Tibial artery (tissue), 4 donors: ENCODE results near the gene ATP10B.
"Not testable (repeated sequence)": the region's sequence is repeated elsewhere in the genome, so short reads cannot be mapped to it uniquely, and the experiment has no call there.

Experiments
- DNase-seq, 2 donors: peaks; one replicate each; pipeline ENCODE4 v3.0.0-alpha.2; 2019
- H3K27ac ChIP-seq, 2 donors: fragments of 200-600 bp; sonication (generic) in 1 of 2; 1 replicate in 1 of 2; 2 replicates in 1 of 2; pipeline ENCODE4 v1.5.1; 2018 to 2019; ENCODE audit warnings: mild to moderate bottlenecking in 1 of 2
- H3K27me3 ChIP-seq, 2 donors: fragments of 200-600 bp; sonication (generic) in 1 of 2; one replicate each; pipeline versions ENCODE4 v1.5.1 to v1.6.0; 2016 to 2019
- H3K36me3 ChIP-seq, 3 donors: fragments of 200-600 bp; sonication (generic) in 2 of 3; one replicate each; pipeline ENCODE4 v1.5.1; 2016 to 2019; ENCODE audit warnings: mild to moderate bottlenecking in 2 of 3
- H3K4me1 ChIP-seq, 4 donors: fragments of 200-600 bp; sonication (generic) in 2 of 4; 1 replicate in 3 of 4; 2 replicates in 1 of 4; pipeline ENCODE4 v1.5.1; 2016 to 2019
- H3K4me3 ChIP-seq, 2 donors: fragments of 200-600 bp; sonication (generic) in 1 of 2; 1 replicate in 1 of 2; 2 replicates in 1 of 2; pipeline ENCODE4 v1.5.1; 2018 to 2019; ENCODE audit warnings: mild to moderate bottlenecking in 2 of 2
- H3K9me3 ChIP-seq, 3 donors: fragments of 200-600 bp; sonication (generic) in 1 of 3; one replicate each; pipeline ENCODE4 v1.5.1; 2016 to 2019
- intact Hi-C: fragments of 100-400 bp; cut with DNase I; formaldehyde crosslinking; loops from one replicate; pipeline ENCODE4 v1.15.0; 2023; ENCODE audit warnings: low total_unique reads
- TF ChIP-seq, protein P1 (sequence below), 2 experiments: fragments of 200-600 bp in 1 of 2; fragments of 450-650 bp in 1 of 2; IDR thresholded peaks; one replicate each; pipeline ENCODE4 v1.5.1; 2017 to 2019; ENCODE audit warnings: antibody characterized with exemption in 2 of 2, mild to moderate bottlenecking in 1 of 2, moderate library complexity in 1 of 2

ATP10B gene

GRCh38 chr5:160727296-160727997 is 124.6 kb downstream of the ATP10B start:
- intact Hi-C loops: no loop called here
- no peak for DNase-seq
- Histone ChIP-seq H3K27ac (no peak overlapping the region), H3K27me3 (no peaks in the 10 kb centered on the region), H3K4me3 (no peak overlapping the region), H3K9me3 (no peaks in the 10 kb centered on the region), H3K4me1 (no peaks in the 10 kb centered on the region), H3K36me3 (no peaks in the 10 kb centered on the region)
- TF ChIP-seq, protein P1, sequence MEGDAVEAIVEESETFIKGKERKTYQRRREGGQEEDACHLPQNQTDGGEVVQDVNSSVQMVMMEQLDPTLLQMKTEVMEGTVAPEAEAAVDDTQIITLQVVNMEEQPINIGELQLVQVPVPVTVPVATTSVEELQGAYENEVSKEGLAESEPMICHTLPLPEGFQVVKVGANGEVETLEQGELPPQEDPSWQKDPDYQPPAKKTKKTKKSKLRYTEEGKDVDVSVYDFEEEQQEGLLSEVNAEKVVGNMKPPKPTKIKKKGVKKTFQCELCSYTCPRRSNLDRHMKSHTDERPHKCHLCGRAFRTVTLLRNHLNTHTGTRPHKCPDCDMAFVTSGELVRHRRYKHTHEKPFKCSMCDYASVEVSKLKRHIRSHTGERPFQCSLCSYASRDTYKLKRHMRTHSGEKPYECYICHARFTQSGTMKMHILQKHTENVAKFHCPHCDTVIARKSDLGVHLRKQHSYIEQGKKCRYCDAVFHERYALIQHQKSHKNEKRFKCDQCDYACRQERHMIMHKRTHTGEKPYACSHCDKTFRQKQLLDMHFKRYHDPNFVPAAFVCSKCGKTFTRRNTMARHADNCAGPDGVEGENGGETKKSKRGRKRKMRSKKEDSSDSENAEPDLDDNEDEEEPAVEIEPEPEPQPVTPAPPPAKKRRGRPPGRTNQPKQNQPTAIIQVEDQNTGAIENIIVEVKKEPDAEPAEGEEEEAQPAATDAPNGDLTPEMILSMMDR (IDR thresholded peaks at IDR 0.05): no peak

GRCh38 chr5:160726721-160727120 is 125.3 kb downstream of the ATP10B start:
- DNase-seq: no peak
- Histone ChIP-seq H3K4me1 (no peaks in the 10 kb centered on the region), H3K27ac (no peak overlapping the region), H3K4me3 (no peak overlapping the region), H3K27me3 (no peaks in the 10 kb centered on the region), H3K36me3 (no peaks in the 10 kb centered on the region), H3K9me3 (no peaks in the 10 kb centered on the region)
- intact Hi-C loops: no loop called here
- TF ChIP-seq, protein P1 (IDR thresholded peaks at IDR 0.05): no peak

GRCh38 chr5:160720822-160721221 is 131.2 kb downstream of the ATP10B start:
- Histone ChIP-seq H3K4me3 (no peak overlapping the region), H3K36me3 (no peaks in the 10 kb centered on the region), H3K4me1 (no peaks in the 10 kb centered on the region), H3K9me3 (no peaks in the 10 kb centered on the region), H3K27me3 (no peaks in the 10 kb centered on the region), H3K27ac (no peak overlapping the region)
- DNase-seq: no peak
- intact Hi-C loops: no loop called here
- TF ChIP-seq, protein P1 (IDR thresholded peaks at IDR 0.05): no peak

- H3K27ac ChIP-seq, DNase-seq, H3K4me1 ChIP-seq, H3K36me3 ChIP-seq, intact Hi-C loops, H3K4me3 ChIP-seq, H3K9me3 ChIP-seq, H3K27me3 ChIP-seq: not testable (repeated sequence)
Observed at GRCh38 chr5:160715508-160715907, 136.5 kb downstream of the ATP10B start.

- no peak for DNase-seq
Observed at GRCh38 chr5:160703547-160704189, 148.3 kb downstream of the ATP10B start.

DNA sequence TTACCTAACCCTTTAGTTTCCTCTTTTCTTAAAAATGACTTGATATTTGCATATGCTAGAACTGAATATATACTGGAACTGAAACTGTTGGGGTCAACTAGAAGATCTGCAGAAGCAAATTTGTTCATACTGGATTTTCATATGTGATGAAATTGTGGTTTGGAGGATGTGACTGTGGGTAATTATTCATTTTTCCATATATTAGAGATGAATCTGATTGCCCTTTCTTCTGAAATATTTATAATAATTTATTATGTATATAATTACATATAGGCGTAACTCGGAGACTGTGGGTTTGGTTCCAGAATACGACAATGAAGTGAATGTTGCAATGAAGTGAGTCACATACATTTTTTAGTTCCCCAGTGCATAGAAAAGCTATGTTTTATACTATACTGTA is 149.1 kb downstream of the ATP10B start:
- Histone ChIP-seq H3K4me3 (no peak overlapping the region), H3K4me1 (no peaks in the 10 kb centered on the region), H3K27ac (no peak overlapping the region), H3K27me3 (no peaks in the 10 kb centered on the region), H3K9me3 (no peaks in the 10 kb centered on the region), H3K36me3 (no peaks in the 10 kb centered on the region)
- no peak for DNase-seq
- intact Hi-C loops: no loop called here
- TF ChIP-seq, protein P1 (IDR thresholded peaks at IDR 0.05): no peak

More at GRCh38 chr5:160703547-160704189, 148.3 kb downstream of the ATP10B start:
- no peaks in the 10 kb centered on the region for H3K9me3 ChIP-seq
- TF ChIP-seq, protein P1 (IDR thresholded peaks at IDR 0.05): no peak
- H3K4me1 ChIP-seq: no peaks in the 10 kb centered on the region
- no peaks in the 10 kb centered on the region for H3K36me3 ChIP-seq
- no peaks in the 10 kb centered on the region for H3K27me3 ChIP-seq
- no peak overlapping the region for H3K4me3 ChIP-seq
- H3K27ac ChIP-seq: no peak overlapping the region
- intact Hi-C loops: no loop called here
